H1 (cell line): ENCODE results near the gene APH1A. TPM values are rescaled to one million over a fixed set of nuclear protein-coding genes. Genes with fewer than 3 reads are reported as not detected.

Experiments
- CTCF ChIA-PET: fragments of 300-600 bp; sonication (Branson Sonifier 250); formaldehyde crosslinking; loops from one replicate; lab custom pipeline; 2021; ENCODE audit not compliant: partially characterized antibody; lab: Charles Lee
- POLR2A ChIA-PET: fragments of 300-600 bp; sonication (Branson Sonifier 250); formaldehyde crosslinking; loops from one replicate; lab custom pipeline; 2021; ENCODE audit warnings: inconsistent platforms; ENCODE audit not compliant: partially characterized antibody; lab: Charles Lee
- DNase-seq, 2 experiments: peaks; one replicate each; pipeline versions ENCODE4 v3.0.0 to v3.0.0-alpha.2; 2010 to 2022; ENCODE audit warnings: low spot score in 2 of 2, low read depth in 1 of 2, mixed read lengths in 1 of 2
- FAIRE-seq: peaks from 2 replicates; lab custom pipeline; 2011; peaks lifted over from hg19 to GRCh38; lab: Jason Lieb, UNC
- H2AFZ ChIP-seq: 2 replicates; pipeline ENCODE4 v1.8.1; 2012; ENCODE audit warnings: low read length, inconsistent platforms
- H2AK5ac ChIP-seq: 2 replicates; pipeline ENCODE4 v1.6.1; 2013; ENCODE audit warnings: low read depth, low read length
- H2BK120ac ChIP-seq: replicated peaks from 2 replicates; pipeline ENCODE3; 2013; ENCODE audit warnings: low read depth, low read length, inconsistent platforms
- H2BK12ac ChIP-seq: 2 replicates; pipeline ENCODE4 v1.6.1; 2013; ENCODE audit warnings: low read depth, low read length
- H2BK15ac ChIP-seq: 2 replicates; pipeline ENCODE4 v1.6.1; 2013; ENCODE audit warnings: low read length
- H2BK20ac ChIP-seq: 2 replicates; pipeline ENCODE4 v1.6.1; 2013; ENCODE audit warnings: low read length
- H2BK5ac ChIP-seq: 2 replicates; pipeline ENCODE4 v1.6.1; 2013; ENCODE audit warnings: low read depth, low read length
- H3K14ac ChIP-seq: 2 replicates; pipeline ENCODE4 v1.6.1; 2013; ENCODE audit warnings: inconsistent platforms; ENCODE audit not compliant: insufficient read length
- H3K18ac ChIP-seq: 2 replicates; pipeline ENCODE4 v1.6.1; 2013; ENCODE audit warnings: low read length; ENCODE audit errors: extremely low read depth
- H3K23ac ChIP-seq: 2 replicates; pipeline ENCODE4 v1.6.1; 2013; ENCODE audit warnings: inconsistent platforms; ENCODE audit not compliant: insufficient read length
- H3K23me2 ChIP-seq: 2 replicates; pipeline ENCODE4 v1.6.1; 2013; ENCODE audit warnings: low read depth, low read length
- H3K27ac ChIP-seq: 2 replicates; pipeline ENCODE4 v1.6.1; 2011; ENCODE audit warnings: low read depth, low read length, inconsistent platforms
- H3K27me3 ChIP-seq, 4 experiments: replicated peaks in 1 of 4; 1 replicate in 1 of 4; 2 replicates in 3 of 4; pipeline versions ENCODE4 v1.6.1 to v1.8.1; 2011 to 2013; ENCODE audit warnings: low read length in 3 of 4, mild to moderate bottlenecking in 3 of 4, inconsistent platforms in 2 of 4, mixed read lengths in 2 of 4, moderate library complexity in 1 of 4; ENCODE audit not compliant: control insufficient read depth in 3 of 4, insufficient read depth in 3 of 4; ENCODE audit errors: extremely low read depth in 1 of 4
- H3K36me3 ChIP-seq, 4 experiments: 2 replicates each; pipeline versions ENCODE4 v1.6.1 to v1.8.1; 2011 to 2013; ENCODE audit warnings: mild to moderate bottlenecking in 4 of 4, low read length in 3 of 4, moderate library complexity in 2 of 4, control low read depth in 1 of 4, inconsistent platforms in 1 of 4; ENCODE audit not compliant: insufficient read depth in 4 of 4, control insufficient read depth in 2 of 4
- H3K4ac ChIP-seq: replicated peaks from 2 replicates; pipeline ENCODE3; 2013; ENCODE audit warnings: low read length, low read depth, mixed read lengths, inconsistent platforms; ENCODE audit not compliant: insufficient read length
- H3K4me1 ChIP-seq, 4 experiments: replicated peaks in 1 of 4; 1 replicate in 1 of 4; 2 replicates in 3 of 4; pipeline versions ENCODE4 v1.6.1 to v1.8.1; 2011 to 2013; ENCODE audit warnings: low read length in 3 of 4, inconsistent platforms in 2 of 4, mixed read lengths in 1 of 4; ENCODE audit not compliant: insufficient read depth in 4 of 4, control insufficient read depth in 3 of 4
- H3K4me2 ChIP-seq, 2 experiments: 2 replicates each; pipeline versions ENCODE4 v1.6.1 to v1.8.1; 2011 to 2013; ENCODE audit warnings: low read depth in 2 of 2, low read length in 2 of 2, control low read depth in 1 of 2, inconsistent platforms in 1 of 2, mild to moderate bottlenecking in 1 of 2; ENCODE audit not compliant: insufficient read depth in 1 of 2
- H3K4me3 ChIP-seq, 4 experiments: fragments of 200-600, 300-600 bp in 1 of 4; sonication (generic), shearing (Covaris generic), sonication (Bioruptor Twin) in 1 of 4; 2 replicates each; pipeline versions ENCODE4 v1.5.1 to v1.8.1; 2011 to 2016; ENCODE audit warnings: low read length in 4 of 4, low read depth in 3 of 4, control low read depth in 2 of 4, inconsistent platforms in 2 of 4, mild to moderate bottlenecking in 2 of 4, mixed read lengths in 1 of 4, moderate library complexity in 1 of 4; ENCODE audit not compliant: insufficient read depth in 2 of 4; ENCODE audit errors: extremely low read depth in 1 of 4
- H3K56ac ChIP-seq: replicated peaks from 2 replicates; pipeline ENCODE3; 2013; ENCODE audit warnings: low read depth, mild to moderate bottlenecking, mixed read lengths, low read length, inconsistent platforms; ENCODE audit not compliant: insufficient read length
- H3K79me1 ChIP-seq: 2 replicates; pipeline ENCODE4 v1.6.1; 2013; ENCODE audit warnings: low read depth, low read length, control low read depth
- H3K79me2 ChIP-seq, 2 experiments: 2 replicates each; pipeline versions ENCODE4 v1.6.1 to v1.8.1; 2012 to 2013; ENCODE audit warnings: low read length in 2 of 2, mild to moderate bottlenecking in 2 of 2, inconsistent platforms in 1 of 2; ENCODE audit not compliant: insufficient read depth in 2 of 2, control insufficient read depth in 1 of 2
- H3K9ac ChIP-seq, 4 experiments: replicated peaks in 1 of 4; 1 replicate in 1 of 4; 2 replicates in 3 of 4; pipeline versions ENCODE4 v1.6.1 to v1.8.1; 2011 to 2013; ENCODE audit warnings: low read depth in 3 of 4, low read length in 3 of 4, control low read depth in 2 of 4, mild to moderate bottlenecking in 2 of 4, moderate library complexity in 2 of 4, inconsistent platforms in 1 of 4; ENCODE audit errors: extremely low read depth in 1 of 4
- H3K9me3 ChIP-seq, 2 experiments: 2 replicates each; pipeline versions ENCODE4 v1.6.1 to v1.8.1; 2012 to 2013; ENCODE audit warnings: mild to moderate bottlenecking in 2 of 2, moderate library complexity in 2 of 2, control low read depth in 1 of 2, inconsistent platforms in 1 of 2, low read depth in 1 of 2, low read length in 1 of 2, mixed read lengths in 1 of 2; ENCODE audit not compliant: insufficient read depth in 2 of 2
- H4K20me1 ChIP-seq, 2 experiments: replicated peaks in 1 of 2; 2 replicates each; pipeline versions ENCODE3 to v1.8.1; 2011 to 2013; ENCODE audit warnings: inconsistent platforms in 2 of 2, low read length in 2 of 2, mild to moderate bottlenecking in 1 of 2; ENCODE audit not compliant: insufficient read depth in 2 of 2, control insufficient read depth in 1 of 2
- H4K5ac ChIP-seq: 2 replicates; pipeline ENCODE4 v1.6.1; 2013; ENCODE audit warnings: low read length, low read depth, mixed read lengths, inconsistent platforms; ENCODE audit not compliant: insufficient read length
- H4K8ac ChIP-seq: 2 replicates; pipeline ENCODE4 v1.8.0; 2013; ENCODE audit warnings: mild to moderate bottlenecking, moderate library complexity, low read length, inconsistent platforms; ENCODE audit not compliant: insufficient read depth; ENCODE audit errors: extremely low read depth
- H4K91ac ChIP-seq: replicated peaks from 2 replicates; pipeline ENCODE3; 2013; ENCODE audit warnings: low read length, mixed read lengths, inconsistent platforms; ENCODE audit not compliant: insufficient read length
- BRCA1 ChIP-seq: IDR thresholded peaks from 2 replicates; pipeline ENCODE4 v1.6.1; 2012; ENCODE audit warnings: low read depth, low read length, improper control_type of control experiment
- CHD1 ChIP-seq: IDR thresholded peaks from 2 replicates; pipeline ENCODE4 v1.6.1; 2012; ENCODE audit warnings: low read depth, low read length, improper control_type of control experiment
- EZH2 ChIP-seq: fragments of 200-600 bp; sonication (generic); IDR thresholded peaks from 2 replicates; pipeline ENCODE4 v1.7.1; 2012; ENCODE audit warnings: low read depth, mild to moderate bottlenecking, moderate library complexity, low read length, inconsistent platforms; ENCODE audit not compliant: severe bottlenecking
- KDM5A ChIP-seq: fragments of 200-600 bp; IDR thresholded peaks from 2 replicates; pipeline ENCODE4 v1.7.1; 2012; ENCODE audit warnings: mild to moderate bottlenecking, low read length, inconsistent platforms, mixed read lengths
- NRF1 ChIP-seq: IDR thresholded peaks from 2 replicates; pipeline ENCODE4 v1.6.1; 2011; ENCODE audit warnings: mild to moderate bottlenecking, low read depth, low read length, improper control_type of control experiment
- SIN3A ChIP-seq, 2 experiments: IDR thresholded peaks in 1 of 2; conservative IDR thresholded peaks in 1 of 2; 2 replicates each; pipeline ENCODE4 v1.6.1; 2011 to 2012; ENCODE audit warnings: low read length in 2 of 2, improper control_type of control experiment in 1 of 2, low read depth in 1 of 2, mild to moderate bottlenecking in 1 of 2
- SIX5 ChIP-seq: IDR thresholded peaks from 2 replicates; pipeline ENCODE4 v1.6.1; 2011; ENCODE audit warnings: mild to moderate bottlenecking, low read depth, low read length
- TBP ChIP-seq: IDR thresholded peaks from 2 replicates; pipeline ENCODE4 v1.6.1; 2011; ENCODE audit warnings: low read depth, low read length, improper control_type of control experiment
- WGBS, 2 experiments: shearing (Covaris generic) in 1 of 2; methylation state at CpG; one replicate each; pipeline versions ENCODE4 v1.1.6 to v1.1.7; 2013 to 2015; ENCODE audit warnings: low lambda C conversion rate in 2 of 2, mixed read lengths in 2 of 2, inconsistent platforms in 1 of 2, low coverage in 1 of 2, missing lambda C conversion rate in 1 of 2; ENCODE audit not compliant: insufficient replicate concordance in 2 of 2, insufficient coverage in 1 of 2, insufficient read length in 1 of 2; ENCODE audit errors: extremely low coverage in 1 of 2, missing lambda C conversion rate in 1 of 2; 5-methylcytosine and 5-hydroxymethylcytosine counted together
- polyA plus RNA-seq, 7 experiments: library from polyadenylated mRNA; depleted of rRNA in 3 of 7; stranded (reverse) in 5 of 7; unstranded in 2 of 7; fragments of >200 nt in 5 of 7; fragments of 200-250 nt in 2 of 7; gene quantifications; 1 replicate in 5 of 7; 2 replicates in 1 of 7; 4 replicates in 1 of 7; pipeline versions ENCODE4 v1.2.1 to v1.2.3, GENCODE V29; 2011 to 2013; ENCODE audit warnings: missing spikeins in 2 of 7, mixed read lengths in 2 of 7
- total RNA-seq: library from RNA; stranded (reverse); fragmentation: NEBNext Ultra II Directional; extraction: Animal tissue kit (Norgen Biotek cat#: 25700); gene quantifications from 2 replicates; pipeline ENCODE4 v1.2.1, GENCODE V29; 2021

The APH1A gene
- total and polyA plus RNA-seq, 2 of the 8 experiments (the other 6 are each of a cell fraction or from before 2014, with no cell fraction given), result 111 to 183 TPM

DNA sequence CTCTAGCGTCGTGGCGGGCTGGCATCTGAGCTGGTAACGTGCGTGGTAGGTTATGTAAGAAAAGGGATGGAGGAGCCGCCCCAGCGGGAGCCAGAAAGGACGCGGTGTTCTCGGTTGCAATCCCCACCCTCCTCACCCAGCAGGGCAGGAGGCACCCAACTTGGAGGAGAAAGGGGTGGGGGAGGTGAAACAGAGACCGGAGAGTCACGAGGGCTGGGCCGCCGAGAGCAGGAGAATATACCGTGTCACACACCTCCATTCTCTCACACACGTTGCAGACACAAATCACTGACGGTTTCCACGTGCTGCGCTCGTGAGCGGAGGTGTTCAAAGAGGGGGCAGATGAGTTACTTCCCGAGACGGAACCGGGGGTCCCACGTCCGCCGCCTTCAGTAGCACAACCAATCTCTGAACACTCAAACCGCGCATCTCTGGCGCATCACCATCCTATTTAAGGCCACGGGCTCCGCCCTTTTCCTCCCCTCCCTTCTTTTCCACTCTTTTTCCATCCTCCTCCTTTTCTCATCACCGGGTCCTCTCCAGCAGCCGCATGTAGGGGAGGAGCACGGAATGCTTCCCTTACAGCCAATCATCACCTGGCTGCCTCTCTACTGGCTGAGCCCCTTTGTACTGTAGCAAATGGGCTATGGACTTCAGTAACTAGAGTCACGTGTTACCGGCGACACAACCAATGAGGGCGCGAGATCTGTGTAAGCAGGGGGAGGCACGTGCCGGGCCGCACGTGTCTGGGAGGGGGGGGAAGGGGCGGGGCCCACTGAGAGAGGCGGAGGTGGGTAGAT, 13.1 kb upstream of the APH1A start, which contains the start of gene CIART:
Gene CIART (plus strand): TSS at position 797 of the 800 bp plus-strand sequence. CDS start 714 bp downstream, outside the sequence.
- Histone ChIP-seq H3K27me3 (peaks cover 0 to 7% (median 7%) of the 10 kb centered on the region in 4 experiments; a peak in 4 of 7 replicates), H3K9ac (peak within 1 kb of the TSS; percentile 86 to 91 (median 90)), H4K8ac (peak within 1 kb of the TSS; percentile 92), H2AK5ac (peak within 1 kb of the TSS; percentile 57), H3K4ac (no peak within 1 kb of the TSS), H4K20me1 (peaks cover 0 to 2% of the 10 kb centered on the region in 2 experiments), H3K79me1 (no peaks in the 10 kb centered on the region), H2BK120ac (peak within 1 kb of the TSS; percentile 11), H3K14ac (no peak within 1 kb of the TSS), H3K79me2 (no peaks in the 10 kb centered on the region), H4K5ac (peak within 1 kb of the TSS; percentile 65), H3K18ac (peak within 1 kb of the TSS; percentile 84), H3K4me1 (peaks cover 0 to 4% (median 2%) of the 10 kb centered on the region in 4 experiments; a peak in 2 of 7 replicates), H2BK5ac (peak within 1 kb of the TSS; percentile 83), H3K23ac (no peak within 1 kb of the TSS), H3K23me2 (peaks cover 8% of the 10 kb centered on the region; the same call in 1 of the 2 replicates), H3K4me2 (peak within 1 kb of the TSS; percentile 84 to 94), H2AFZ (0 out of 2 replicates have a peak within 1 kb of the TSS, but pooled peaks have one; percentile 39), H3K27ac (peak within 1 kb of the TSS; percentile 88), H2BK15ac (peak within 1 kb of the TSS; percentile 84), H4K91ac (no peak within 1 kb of the TSS), H3K56ac (no peak within 1 kb of the TSS), H3K9me3 (no peaks in the 10 kb centered on the region), H2BK20ac (no peak within 1 kb of the TSS), H3K4me3 (peak within 1 kb of the TSS; percentile 69 to 86 (median 81)), H2BK12ac (peak within 1 kb of the TSS; percentile 41), H3K36me3 (peaks cover 6 to 13% (median 9%) of the 10 kb centered on the region in 4 experiments; a peak in 7 of 8 replicates)
- peak; percentile 98 for FAIRE-seq
- DNase-seq, result peak; percentile 88 to 96
- 1% methylated on average over 40 of the region's 46 CpGs; no CpG with 5 or more reads in 1 of the 2 experiments for WGBS, 2 experiments
- CTCF ChIA-PET, result interaction anchor here (0.7 to 16.5 kb wide), 9 partner anchors 11 to 190 kb away, joined by 3 to 326 read pairs (median 4); partner anchors contain the start of genes APH1A, C1orf54 and CA14
- POLR2A ChIA-PET, result interaction anchor here (0.5 to 25.2 kb wide), 14 partner anchors 9 to 394 kb away, joined by 3 to 535 read pairs (median 6); partner anchors contain the start of genes APH1A, C1orf54, CA14 and RPRD2
- 0 out of 4 replicates have a peak, but pooled peaks of 1 of the 2 experiments have one; percentile 11 for TF ChIP-seq SIN3A (conservative IDR thresholded peaks at IDR 0.05 in 1 of 2, IDR thresholded peaks at IDR 0.05 in 1 of 2; ENCODE audit: low read depth in 1 of 2, low read length in 2 of 2)
- TF ChIP-seq CHD1, result no peak
- TF ChIP-seq SIX5, result no peak
- no peak for TF ChIP-seq BRCA1
- TF ChIP-seq NRF1, result no peak
- TF ChIP-seq TBP, result peak; percentile 82
- no peak for TF ChIP-seq EZH2
- TF ChIP-seq KDM5A, result no peak
